ENCODE measurements around the gene GMDS.
"Not testable (repeated sequence)": the region's sequence is repeated elsewhere in the genome, so short reads cannot be mapped to it uniquely, and the experiment has no call there.

Gene GMDS

GRCh38 chr6:1708820-1709219, 536.6 kb downstream of the GMDS start:
- no peak for DNase-seq (ENCODE audit: low read depth)

- DNase-seq (ENCODE audit: low read depth) = no peak
These were observed 537.3 kb downstream of the GMDS start for GRCh38 chr6:1708122-1708521.

GRCh38 chr6:1705630-1706029, 539.8 kb downstream of the GMDS start:
- no peak for DNase-seq (ENCODE audit: low read depth)

- DNase-seq (ENCODE audit: low read depth) = no peak
These were observed 540.2 kb downstream of the GMDS start for GRCh38 chr6:1705183-1705582.

GRCh38 chr6:1704711-1705110, 540.7 kb downstream of the GMDS start:
- DNase-seq (ENCODE audit: low read depth) = no peak

- no peak for DNase-seq (ENCODE audit: low read depth)
These were observed 541.5 kb downstream of the GMDS start for GRCh38 chr6:1703923-1704322.

GRCh38 chr6:1703091-1703855, 542.1 kb downstream of the GMDS start:
- no peak for DNase-seq (ENCODE audit: low read depth)

GRCh38 chr6:1702580-1703051, 542.8 kb downstream of the GMDS start:
- no peak for DNase-seq (ENCODE audit: low read depth)

GRCh38 chr6:1701668-1702353, 543.6 kb downstream of the GMDS start:
- peak; percentile 79 for DNase-seq (ENCODE audit: low read depth)

- DNase-seq (ENCODE audit: low read depth) = no peak
These were observed 545.0 kb downstream of the GMDS start for GRCh38 chr6:1700278-1700967.

GRCh38 chr6:1698527-1698926, 546.9 kb downstream of the GMDS start:
- DNase-seq (ENCODE audit: low read depth) = no peak

GRCh38 chr6:1697688-1698351, 547.6 kb downstream of the GMDS start:
- no peak for DNase-seq (ENCODE audit: low read depth)

GRCh38 chr6:1696463-1696850, 548.9 kb downstream of the GMDS start:
- DNase-seq (ENCODE audit: low read depth) = no peak

GRCh38 chr6:1695546-1696462, 549.6 kb downstream of the GMDS start:
- no peak for DNase-seq (ENCODE audit: low read depth)

GRCh38 chr6:1691828-1692227, 553.6 kb downstream of the GMDS start:
- not testable (repeated sequence) for DNase-seq (ENCODE audit: low read depth)

- not testable (repeated sequence) for DNase-seq (ENCODE audit: low read depth)
These were observed 554.7 kb downstream of the GMDS start for GRCh38 chr6:1690656-1691055.

GRCh38 chr6:1689141-1689540, 556.3 kb downstream of the GMDS start:
- peak; percentile 33 for DNase-seq (ENCODE audit: low read depth)

- DNase-seq (ENCODE audit: low read depth) = no peak
These were observed 557.0 kb downstream of the GMDS start for GRCh38 chr6:1688396-1688795.

- no peak for DNase-seq (ENCODE audit: low read depth)
These were observed 558.0 kb downstream of the GMDS start for GRCh38 chr6:1687402-1687801.

- peak; percentile 97 for DNase-seq (ENCODE audit: low read depth)
These were observed 559.0 kb downstream of the GMDS start for GRCh38 chr6:1686117-1687098.
